PC-9 (cell line): ENCODE results near the gene TAS1R3. TPM values are rescaled to one million over a fixed set of nuclear protein-coding genes. Genes with fewer than 3 reads are reported as not detected.

Experiments
- BruUV-seq: library from RNA; stranded (reverse); fragments of 400-500 nt; replicated peaks from 2 replicates; lab custom pipeline; 2021; lab: Mats Ljungman, UMichigan
- CTCF ChIA-PET: fragments of 300-600 bp; sonication (Branson Sonifier 250); formaldehyde crosslinking; loops from one replicate; lab custom pipeline; 2022; ENCODE audit warnings: antibody characterized with exemption; lab: Charles Lee
- POLR2A ChIA-PET: fragments of 300-600 bp; sonication (Branson Sonifier 250); formaldehyde crosslinking; loops from one replicate; lab custom pipeline; 2022; ENCODE audit warnings: antibody characterized with exemption; ENCODE audit not compliant: unreplicated experiment; lab: Charles Lee
- DNase-seq, 2 experiments: peaks; one replicate each; pipeline versions ENCODE4 v3.0.0 to v3.0.0-alpha.2; 2015 to 2022; ENCODE audit warnings: mixed read lengths in 1 of 2
- H2AFZ ChIP-seq: fragments of 200-600 bp; sonication (generic); 2 replicates; pipeline ENCODE4 v1.8.1; 2017; ENCODE audit warnings: antibody characterized with exemption
- H3F3A ChIP-seq: fragments of 200-600 bp; sonication (generic); 2 replicates; pipeline ENCODE4 v1.8.1; 2017; ENCODE audit warnings: antibody characterized with exemption, mild to moderate bottlenecking, low read depth; ENCODE audit not compliant: insufficient read depth
- H3K27ac ChIP-seq: fragments of 200-600 bp; sonication (generic); 2 replicates; pipeline ENCODE4 v1.6.1; 2016; ENCODE audit warnings: mixed run types
- H3K27me3 ChIP-seq: fragments of 200-600 bp; sonication (generic); 2 replicates; pipeline ENCODE4 v1.6.1; 2016; ENCODE audit warnings: low read depth, mixed run types; ENCODE audit not compliant: insufficient read depth
- H3K36me3 ChIP-seq: fragments of 200-600 bp; sonication (generic); 2 replicates; pipeline ENCODE4 v1.6.1; 2016; ENCODE audit warnings: low read depth, mixed run types
- H3K4me1 ChIP-seq: fragments of 200-600 bp; sonication (generic); replicated peaks from 2 replicates; pipeline ENCODE4 v1.6.1; 2016; ENCODE audit warnings: mixed run types; ENCODE audit not compliant: insufficient read depth
- H3K4me2 ChIP-seq: fragments of 200-600 bp; sonication (generic); 2 replicates; pipeline ENCODE4 v1.6.1; 2017; ENCODE audit warnings: mixed run types
- H3K4me3 ChIP-seq: fragments of 200-600 bp; sonication (generic); 2 replicates; pipeline ENCODE4 v1.6.1; 2016; ENCODE audit warnings: mixed run types
- H3K79me2 ChIP-seq: fragments of 200-600 bp; sonication (generic); 2 replicates; pipeline ENCODE4 v1.6.1; 2017; ENCODE audit warnings: low read depth, mixed run types
- H3K9me2 ChIP-seq: fragments of 200-600 bp; sonication (generic); 2 replicates; pipeline ENCODE4 v1.8.1; 2017; ENCODE audit warnings: mild to moderate bottlenecking; ENCODE audit not compliant: insufficient read depth
- H3K9me3 ChIP-seq: fragments of 200-600 bp; sonication (generic); 2 replicates; pipeline ENCODE4 v1.8.1; 2016; ENCODE audit warnings: low read depth; ENCODE audit not compliant: insufficient read depth
- H4K20me1 ChIP-seq: fragments of 200-600 bp; sonication (generic); 2 replicates; pipeline ENCODE4 v1.8.1; 2017; ENCODE audit not compliant: insufficient read depth
- CTCF ChIP-seq: fragments of 200-600 bp; sonication (generic); conservative IDR thresholded peaks from 2 replicates; pipeline ENCODE4 v1.6.1; 2017; ENCODE audit warnings: mixed run types, antibody characterized with exemption, mild to moderate bottlenecking, moderate library complexity
- EZH2 ChIP-seq: fragments of 200-600 bp; sonication (generic); IDR thresholded peaks from 2 replicates; pipeline ENCODE4 v1.8.0; 2017; ENCODE audit warnings: antibody characterized with exemption, low read depth
- intact Hi-C: fragments of 100-400 bp; cut with micrococcal nuclease; formaldehyde crosslinking; loops from one replicate; pipeline ENCODE4 v1.10.0; 2022; ENCODE audit not compliant: unreplicated experiment
- total RNA-seq: library from RNA; stranded (reverse); gene quantifications from 2 replicates; pipeline ENCODE4 v1.2.3, GENCODE V29; 2021

Gene TAS1R3
- total RNA-seq, 1 experiment from 2014 or later = 0.57 TPM

- H3K27me3 ChIP-seq = no peaks in the 10 kb centered on the region
- H3K9me3 ChIP-seq = no peaks in the 10 kb centered on the region
- H2AFZ ChIP-seq = no peak overlapping the region
- H3K36me3 ChIP-seq = 0 out of 2 replicates have a peak, but pooled peaks cover 5% of the 10 kb centered on the region
- BruUV-seq = no TSS peak
- 0 out of 2 replicates have a peak overlapping the region, but pooled peaks have one; percentile 23 for H3K27ac ChIP-seq
- H3F3A ChIP-seq = peaks cover 39% of the 10 kb centered on the region
- ChIA-PET CTCF (interaction anchor here (0.6 kb wide), 1 partner anchor 185 kb away, joined by 7 read pairs; no protein-coding TSS in a partner anchor), POLR2A (no interaction called here)
- no peaks in the 10 kb centered on the region for H3K9me2 ChIP-seq
- H3K4me2 ChIP-seq = peak overlapping the region; percentile 64
- H3K79me2 ChIP-seq = peaks cover 65% of the 10 kb centered on the region
- intact Hi-C loops = no loop called here
- H3K4me3 ChIP-seq = no peak overlapping the region
- peaks cover 63% of the 10 kb centered on the region for H4K20me1 ChIP-seq
- no peak for TF ChIP-seq CTCF
- no peak for TF ChIP-seq EZH2
- peak; percentile 86 for DNase-seq
- H3K4me1 ChIP-seq = peaks cover 19% of the 10 kb centered on the region
Observed at GRCh38 chr1:1318131-1318652, 12.9 kb upstream of the TAS1R3 start.

GRCh38 chr1:1318777-1319645 is 12.1 kb upstream of the TAS1R3 start:
- POLR2A ChIA-PET = no interaction called here

GRCh38 chr1:1319646-1319941 is 11.5 kb upstream of the TAS1R3 start:
- H3K9me2 ChIP-seq = no peaks in the 10 kb centered on the region
- H3K36me3 ChIP-seq = 0 out of 2 replicates have a peak, but pooled peaks cover 5% of the 10 kb centered on the region
- POLR2A ChIA-PET = no interaction called here
- no peak overlapping the region for H3K4me2 ChIP-seq
- CTCF ChIA-PET = no interaction called here
- no peak overlapping the region for H2AFZ ChIP-seq
- H3K4me3 ChIP-seq = no peak overlapping the region
- H3K27ac ChIP-seq = no peak overlapping the region
- no peaks in the 10 kb centered on the region for H3K9me3 ChIP-seq
- intact Hi-C loops = no loop called here
- H3K27me3 ChIP-seq = no peaks in the 10 kb centered on the region
- TF ChIP-seq CTCF (no peak), EZH2 (no peak)
- H3K4me1 ChIP-seq = peaks cover 23% of the 10 kb centered on the region
- no TSS peak for BruUV-seq
- DNase-seq = no peak
- H3K79me2 ChIP-seq = peaks cover 73% of the 10 kb centered on the region
- peaks cover 43% of the 10 kb centered on the region for H3F3A ChIP-seq
- H4K20me1 ChIP-seq = peaks cover 59% of the 10 kb centered on the region

More at GRCh38 chr1:1318777-1319645, 12.1 kb upstream of the TAS1R3 start:
- TF ChIP-seq EZH2 = no peak
- TF ChIP-seq CTCF = no peak
- intact Hi-C loops = no loop called here
- Histone ChIP-seq H3K79me2 (peaks cover 70% of the 10 kb centered on the region), H3K36me3 (0 out of 2 replicates have a peak, but pooled peaks cover 5% of the 10 kb centered on the region), H3K9me2 (no peaks in the 10 kb centered on the region), H3F3A (peaks cover 43% of the 10 kb centered on the region), H4K20me1 (peaks cover 59% of the 10 kb centered on the region), H3K4me1 (peaks cover 23% of the 10 kb centered on the region), H3K27ac (0 out of 2 replicates have a peak overlapping the region, but pooled peaks have one; percentile 23), H3K4me3 (no peak overlapping the region), H2AFZ (no peak overlapping the region), H3K9me3 (no peaks in the 10 kb centered on the region), H3K4me2 (peak overlapping the region; percentile 43; the same call in 1 of the 2 replicates), H3K27me3 (no peaks in the 10 kb centered on the region)
- CTCF ChIA-PET = no interaction called here
- no peak for DNase-seq
- BruUV-seq = no TSS peak
